ENCODE results near the gene PRPF38A.
"Not testable (repeated sequence)": the region's sequence is repeated elsewhere in the genome, so short reads cannot be mapped to it uniquely, and the experiment has no call there.

Gene PRPF38A

DNA sequence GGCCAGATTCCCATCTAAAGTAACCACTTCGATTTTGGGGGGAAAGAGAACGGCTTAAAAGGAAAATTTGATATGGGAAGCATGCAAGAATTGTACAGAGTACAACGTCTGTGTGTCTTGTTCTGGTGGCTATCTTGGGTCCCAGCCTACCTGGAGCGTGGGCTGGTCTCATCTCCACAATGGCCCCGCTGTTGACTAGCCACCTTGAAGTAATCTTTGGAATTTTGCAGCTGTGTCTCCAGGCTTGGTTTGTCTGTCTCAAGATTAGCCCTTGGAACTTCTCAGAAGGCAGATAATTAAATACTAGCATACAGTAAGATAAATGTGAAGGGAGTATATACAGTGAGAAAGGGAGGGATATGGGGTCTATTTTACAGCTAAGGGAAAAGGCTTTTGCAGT, 37.1 kb upstream of the PRPF38A start:
- DNase-seq (ENCODE audit: extremely low read depth, low read depth), result no peak
- TF ChIP-seq, protein P1, sequence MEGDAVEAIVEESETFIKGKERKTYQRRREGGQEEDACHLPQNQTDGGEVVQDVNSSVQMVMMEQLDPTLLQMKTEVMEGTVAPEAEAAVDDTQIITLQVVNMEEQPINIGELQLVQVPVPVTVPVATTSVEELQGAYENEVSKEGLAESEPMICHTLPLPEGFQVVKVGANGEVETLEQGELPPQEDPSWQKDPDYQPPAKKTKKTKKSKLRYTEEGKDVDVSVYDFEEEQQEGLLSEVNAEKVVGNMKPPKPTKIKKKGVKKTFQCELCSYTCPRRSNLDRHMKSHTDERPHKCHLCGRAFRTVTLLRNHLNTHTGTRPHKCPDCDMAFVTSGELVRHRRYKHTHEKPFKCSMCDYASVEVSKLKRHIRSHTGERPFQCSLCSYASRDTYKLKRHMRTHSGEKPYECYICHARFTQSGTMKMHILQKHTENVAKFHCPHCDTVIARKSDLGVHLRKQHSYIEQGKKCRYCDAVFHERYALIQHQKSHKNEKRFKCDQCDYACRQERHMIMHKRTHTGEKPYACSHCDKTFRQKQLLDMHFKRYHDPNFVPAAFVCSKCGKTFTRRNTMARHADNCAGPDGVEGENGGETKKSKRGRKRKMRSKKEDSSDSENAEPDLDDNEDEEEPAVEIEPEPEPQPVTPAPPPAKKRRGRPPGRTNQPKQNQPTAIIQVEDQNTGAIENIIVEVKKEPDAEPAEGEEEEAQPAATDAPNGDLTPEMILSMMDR (IDR thresholded peaks at IDR 0.05; ENCODE audit: low read depth, low read length), result no peak

- no peak for DNase-seq (ENCODE audit: extremely low read depth, low read depth)
- TF ChIP-seq, protein P1 (IDR thresholded peaks at IDR 0.05; ENCODE audit: low read depth, low read length), result no peak; the same call in 1 of the 2 replicates
Measured at GRCh38 chr1:52368383-52369172, 35.8 kb upstream of the PRPF38A start.

GRCh38 chr1:52369851-52370250, 34.6 kb upstream of the PRPF38A start:
- not testable (repeated sequence) for DNase-seq (ENCODE audit: extremely low read depth, low read depth)

GRCh38 chr1:52385376-52385775, 19.0 kb upstream of the PRPF38A start:
- no peak for DNase-seq (ENCODE audit: extremely low read depth, low read depth)
- TF ChIP-seq, protein P1 (IDR thresholded peaks at IDR 0.05; ENCODE audit: low read depth, low read length), result no peak

- TF ChIP-seq, protein P1 (IDR thresholded peaks at IDR 0.05; ENCODE audit: low read depth, low read length), result no peak
- DNase-seq (ENCODE audit: extremely low read depth, low read depth), result no peak
Measured at GRCh38 chr1:52386458-52386857, 17.9 kb upstream of the PRPF38A start.

- DNase-seq (ENCODE audit: extremely low read depth, low read depth), result no peak
- TF ChIP-seq, protein P1 (IDR thresholded peaks at IDR 0.05; ENCODE audit: low read depth, low read length), result no peak
Measured at GRCh38 chr1:52393174-52393573, 11.2 kb upstream of the PRPF38A start.

- no peak for DNase-seq (ENCODE audit: extremely low read depth, low read depth)
- TF ChIP-seq, protein P1 (IDR thresholded peaks at IDR 0.05; ENCODE audit: low read depth, low read length), result no peak
Measured at GRCh38 chr1:52399629-52400028, 4.8 kb upstream of the PRPF38A start.

DNA sequence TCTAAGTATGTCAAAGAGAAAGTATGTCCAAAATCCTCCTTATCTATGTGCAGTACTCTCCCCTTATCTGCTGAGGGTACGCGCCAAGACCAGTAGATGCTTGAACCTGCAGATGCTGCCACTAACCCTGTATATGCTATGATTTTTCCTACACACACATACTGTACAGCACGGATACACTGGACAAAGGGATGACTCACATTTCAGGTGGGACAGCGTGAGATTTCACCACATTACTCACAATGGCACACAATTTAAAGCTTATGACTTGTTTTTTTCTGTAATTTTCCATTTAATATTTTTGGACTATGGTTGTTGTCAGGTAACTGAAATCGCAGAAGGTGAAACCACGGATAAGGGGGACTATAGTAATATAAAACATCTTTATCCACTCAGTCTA, 4.3 kb upstream of the PRPF38A start:
- no peak for DNase-seq (ENCODE audit: extremely low read depth, low read depth)
- TF ChIP-seq, protein P1 (IDR thresholded peaks at IDR 0.05; ENCODE audit: low read depth, low read length), result no peak
